Measurements from ENCODE around the gene RPS6KA2.

The RPS6KA2 gene

DNA sequence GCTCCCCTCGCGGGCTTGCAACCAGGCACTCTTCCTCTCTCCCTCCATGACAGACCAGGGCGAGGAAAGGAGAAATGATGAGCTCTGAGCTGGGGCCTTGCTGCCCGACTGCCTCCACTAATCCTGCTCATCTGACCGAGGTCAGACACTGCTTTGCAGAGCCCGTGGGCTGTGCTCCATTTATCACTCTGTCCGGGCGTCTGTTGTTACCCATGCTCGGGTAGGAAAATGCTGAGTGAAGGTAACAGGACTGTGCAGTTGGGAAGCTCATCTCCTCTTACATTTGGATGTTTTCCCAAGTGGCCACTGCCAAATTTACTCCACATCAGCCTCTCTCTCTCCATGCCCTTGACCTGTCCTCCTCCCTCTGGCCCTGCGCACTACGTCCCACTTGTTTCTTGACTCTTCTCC, 14.6 kb downstream of the RPS6KA2 start:
- no peak for DNase-seq

DNA sequence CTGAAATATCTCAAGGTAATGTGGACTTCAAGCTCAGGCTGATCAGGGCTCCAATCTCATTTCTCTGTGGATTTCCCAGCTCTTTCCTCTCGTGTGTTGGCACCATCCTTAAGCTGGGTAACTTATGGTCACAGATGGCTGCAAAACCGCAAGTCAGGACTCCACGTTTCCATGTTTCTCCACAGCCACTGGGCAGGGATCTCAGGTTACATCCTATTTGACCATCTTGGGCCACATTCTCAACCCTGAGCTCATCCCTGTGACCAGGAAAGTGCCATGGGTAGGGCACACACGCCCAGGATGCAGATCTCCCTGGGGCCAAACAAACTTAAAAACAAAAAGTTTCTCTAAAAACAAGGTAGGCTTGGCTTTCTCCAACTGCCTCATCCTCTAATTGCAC, 15.4 kb downstream of the RPS6KA2 start:
- DNase-seq = no peak

DNA sequence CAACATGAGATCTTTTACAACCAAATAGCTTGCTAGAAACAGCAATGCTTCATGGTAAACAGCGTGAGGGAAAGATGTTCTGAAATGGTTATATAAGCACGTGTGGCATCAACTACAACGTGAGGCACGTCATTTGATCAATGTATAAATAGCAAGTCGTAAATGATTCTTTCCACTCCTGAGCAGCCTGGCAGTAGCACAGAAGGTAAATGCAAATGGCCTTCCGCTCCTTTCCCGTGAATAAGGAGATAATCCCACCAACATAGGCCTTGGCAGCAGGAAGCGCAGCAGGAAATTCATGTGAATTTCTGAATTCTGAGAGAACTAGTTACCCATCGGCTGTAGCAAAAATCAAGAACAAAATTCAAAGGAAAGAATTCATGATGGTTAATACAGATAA, 17.0 kb downstream of the RPS6KA2 start:
- no peak for DNase-seq

DNA sequence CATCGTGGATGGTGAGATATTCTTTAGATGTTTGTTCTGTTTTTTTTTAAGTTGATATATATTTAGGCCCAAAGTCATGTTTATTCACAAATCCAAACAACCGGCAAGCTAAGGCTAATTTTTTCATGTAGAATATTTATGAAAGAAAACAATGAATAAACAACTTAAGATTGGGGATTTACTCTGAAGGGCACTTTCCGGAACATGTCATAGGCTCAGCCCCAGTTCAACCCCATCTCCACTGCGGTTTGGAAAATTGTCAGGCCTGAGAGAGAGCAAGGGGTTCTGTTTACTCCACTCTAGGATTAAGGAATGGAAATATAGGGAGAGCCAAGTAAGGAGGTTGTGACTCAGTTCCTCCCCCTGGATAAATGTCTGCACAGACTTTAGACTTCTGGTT, 18.3 kb downstream of the RPS6KA2 start:
- DNase-seq = no peak

DNA sequence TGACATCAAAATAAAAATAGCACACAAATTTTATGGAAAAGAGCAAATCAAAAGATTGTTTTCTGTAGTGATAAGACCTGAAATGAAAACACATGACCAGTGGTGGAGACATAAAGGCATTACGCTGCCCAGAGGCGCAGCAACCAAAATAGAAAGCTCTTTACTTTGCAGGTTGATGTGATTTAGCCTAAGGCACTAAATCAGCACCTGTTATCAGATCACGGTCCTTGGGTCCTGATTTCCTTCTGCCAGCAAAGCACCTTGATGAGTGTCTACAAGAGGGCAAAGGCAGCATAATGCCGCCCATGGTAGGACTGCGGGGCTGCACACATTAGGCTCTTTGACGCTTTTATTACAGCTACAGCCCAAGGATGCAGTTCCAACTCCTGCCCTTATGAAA, 21.3 kb downstream of the RPS6KA2 start:
- DNase-seq = no peak

DNA sequence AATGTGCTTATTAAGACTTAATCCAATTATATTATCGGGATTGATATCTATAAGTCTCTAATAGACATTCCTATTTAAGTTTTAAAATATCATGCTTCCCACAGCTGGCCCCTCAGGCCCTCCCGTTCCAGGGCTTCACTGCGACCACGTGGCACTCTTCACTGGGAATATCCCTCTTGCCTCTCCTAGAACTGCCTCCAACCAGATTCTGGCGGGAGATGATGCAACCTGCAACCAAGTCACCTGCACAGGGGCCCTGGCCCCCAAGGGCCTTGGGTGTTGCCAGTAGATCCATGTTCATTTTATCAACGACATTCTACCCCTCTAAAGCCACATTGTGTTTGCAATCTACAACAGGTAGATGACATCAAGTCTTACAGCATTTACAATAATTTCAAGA, 22.1 kb downstream of the RPS6KA2 start:
- DNase-seq = no peak

DNA sequence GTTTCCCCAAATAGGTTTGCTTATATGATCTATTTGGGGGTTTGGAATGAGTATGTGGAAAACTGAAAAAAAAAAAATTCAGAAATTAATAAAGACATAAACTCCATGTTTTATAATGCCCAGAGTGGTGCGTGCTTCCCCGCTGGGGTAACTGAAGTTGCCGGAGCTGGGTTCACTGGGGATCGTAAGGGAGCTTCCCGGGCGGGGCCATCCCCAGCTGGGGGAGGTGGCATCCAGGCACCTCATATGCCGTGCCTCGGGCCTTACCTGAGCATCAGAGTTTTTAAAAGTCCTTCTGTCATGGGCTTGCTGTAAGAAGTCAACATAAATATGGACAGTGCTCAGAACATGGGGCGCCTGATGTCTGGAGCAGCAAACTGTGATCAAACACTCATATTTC, 22.7 kb downstream of the RPS6KA2 start:
- DNase-seq = no peak

DNA sequence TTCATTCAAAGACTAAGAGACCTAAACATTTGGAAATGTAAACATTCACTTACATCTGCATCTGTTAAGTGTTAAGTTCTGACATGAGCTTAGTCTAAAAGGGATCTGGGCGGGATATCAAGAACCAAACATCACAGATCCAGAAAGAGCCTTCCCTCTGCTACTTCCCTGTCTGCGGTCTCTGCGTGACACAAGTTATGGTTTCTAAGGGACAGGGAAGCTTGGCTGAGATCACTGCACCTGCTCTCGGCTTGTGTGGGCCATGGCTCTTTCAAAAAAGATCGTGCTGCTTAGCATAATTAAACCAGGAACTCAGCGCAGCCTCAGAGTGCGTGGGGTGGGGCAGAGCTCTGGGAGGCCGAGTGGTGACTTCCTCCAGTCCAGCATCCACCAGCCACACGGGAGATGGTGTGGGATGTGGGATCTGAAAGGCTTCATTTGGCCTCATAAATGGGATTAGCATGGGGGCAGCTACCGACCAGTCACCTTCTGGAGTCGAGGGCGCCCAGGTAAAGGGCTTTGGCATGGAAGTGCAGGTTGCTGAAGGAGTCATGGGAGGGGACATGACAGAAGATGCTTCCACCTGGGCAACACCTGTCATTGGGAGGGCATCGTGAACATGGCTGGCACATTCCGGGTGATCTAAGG, 23.9 kb downstream of the RPS6KA2 start:
- no peak for DNase-seq

DNA sequence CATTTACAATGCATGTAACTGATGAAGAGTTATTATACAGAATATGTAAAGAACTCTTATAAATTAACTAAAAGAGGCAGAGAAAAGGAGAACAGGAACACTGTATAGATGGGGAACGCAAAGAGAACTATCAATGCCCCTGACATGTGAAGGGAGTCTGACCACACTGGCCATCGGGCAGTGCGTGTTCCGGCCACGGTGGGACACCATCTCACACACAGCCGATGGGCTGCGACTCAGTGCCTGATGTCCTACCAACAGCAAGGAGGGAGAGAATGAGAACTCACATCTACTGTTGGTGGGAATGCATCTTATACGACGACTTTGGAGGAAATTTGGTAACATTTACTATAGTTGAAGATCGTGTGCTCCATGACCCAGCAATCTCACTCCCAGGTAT, 25.1 kb downstream of the RPS6KA2 start:
- DNase-seq = no peak

DNA sequence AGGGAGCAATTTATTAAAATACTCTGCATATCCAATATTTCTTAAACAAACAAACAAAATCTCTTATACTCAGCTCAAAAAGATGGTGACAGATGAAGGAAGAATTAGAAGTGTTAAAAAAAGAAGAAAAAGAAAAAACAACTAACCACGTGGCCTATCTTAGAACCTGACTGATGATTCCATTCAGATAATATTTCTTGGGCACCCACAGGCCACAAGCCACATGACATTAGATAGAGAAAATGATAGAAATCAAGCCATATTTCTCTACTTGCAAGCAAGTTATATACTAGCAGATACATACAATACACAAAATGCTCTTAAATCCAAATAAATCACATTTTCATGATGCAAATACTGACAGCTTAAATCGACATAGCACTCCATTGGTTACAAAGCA, 26.1 kb downstream of the RPS6KA2 start:
- DNase-seq = no peak

DNA sequence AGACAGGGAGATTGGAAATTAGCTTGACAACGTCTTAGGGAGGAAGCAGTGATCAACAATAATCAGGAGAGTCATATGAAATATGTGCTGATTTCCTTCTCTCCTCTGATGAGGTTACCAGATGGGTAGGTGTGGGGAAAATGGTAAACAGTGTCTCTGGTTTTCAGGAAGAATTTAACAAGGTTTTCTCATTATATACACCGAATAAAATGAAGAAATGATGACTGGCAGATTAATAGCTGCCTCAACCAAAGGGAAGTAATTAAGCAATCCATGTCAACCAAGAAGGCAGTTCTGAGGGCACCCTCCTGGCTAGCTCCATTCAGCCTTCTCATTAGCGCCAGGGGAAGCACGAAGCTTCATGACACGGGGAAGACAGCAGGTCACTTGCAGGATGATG, 27.8 kb downstream of the RPS6KA2 start:
- no peak for DNase-seq

DNA sequence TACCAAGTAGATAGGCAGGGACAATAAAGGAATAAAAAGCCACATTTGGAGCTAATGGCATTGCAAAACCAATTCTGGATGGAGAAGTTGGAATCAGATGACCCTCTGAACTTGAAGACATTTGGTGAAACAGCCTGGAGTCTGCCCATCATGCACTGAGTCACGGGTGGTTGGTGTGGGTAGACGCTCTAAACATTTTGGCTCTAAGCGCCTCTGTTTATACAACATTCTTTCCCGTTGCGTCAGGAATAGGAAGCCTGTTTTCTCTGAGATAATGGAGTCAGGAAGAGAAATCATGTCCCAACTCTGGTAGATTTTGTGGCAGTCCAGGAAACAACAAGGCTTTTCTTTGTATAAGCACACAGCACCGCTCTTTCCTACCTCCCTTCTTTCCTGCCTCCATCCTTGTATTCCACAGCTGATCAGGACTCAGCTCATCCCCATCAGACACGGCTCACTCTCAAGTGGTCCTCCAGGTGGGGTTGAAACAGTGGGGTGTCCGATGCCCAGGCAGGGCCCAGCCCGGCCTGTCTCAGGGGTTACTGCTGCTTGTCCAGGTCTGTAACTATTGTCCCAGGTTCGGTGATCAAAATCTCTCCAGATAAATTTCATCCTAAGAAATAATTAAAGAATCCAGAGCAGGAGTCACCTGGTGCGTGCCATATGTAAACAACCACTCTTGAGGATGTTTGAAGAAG, 28.5 kb downstream of the RPS6KA2 start:
- DNase-seq = no peak

DNA sequence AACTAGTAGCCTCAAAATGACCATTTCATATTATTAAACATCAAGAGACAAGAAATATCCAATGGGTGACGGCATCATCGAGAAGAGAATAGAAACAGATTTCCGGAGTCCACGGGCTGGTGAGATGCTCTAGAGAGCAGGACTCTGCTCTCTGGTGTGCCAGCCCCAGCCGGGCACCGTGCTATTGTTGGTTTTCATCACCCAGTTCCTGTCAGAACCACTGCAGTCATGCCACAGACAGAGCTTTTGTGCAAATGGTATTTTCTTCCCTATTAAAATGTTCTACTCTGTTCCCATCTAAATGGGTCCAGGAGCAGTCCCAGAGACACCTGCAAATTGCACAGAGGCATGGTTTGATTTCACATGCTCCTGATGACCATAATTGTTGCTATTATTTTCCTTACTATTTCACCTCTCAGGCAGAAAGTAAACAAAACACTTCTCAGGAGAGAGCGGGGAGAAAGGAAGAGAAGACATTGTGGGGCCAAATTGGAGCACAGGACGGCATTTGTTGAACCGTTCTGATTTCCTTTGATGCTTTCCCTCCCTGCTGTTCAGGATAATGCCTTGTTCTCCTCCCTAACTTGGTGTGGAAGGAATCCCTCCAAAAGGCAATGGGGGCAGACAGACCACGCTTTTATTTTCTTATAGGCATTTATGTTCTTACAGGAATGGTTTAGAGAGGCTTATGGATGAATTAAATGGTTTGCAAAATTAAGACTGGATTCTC, 29.2 kb downstream of the RPS6KA2 start:
- DNase-seq = no peak

DNA sequence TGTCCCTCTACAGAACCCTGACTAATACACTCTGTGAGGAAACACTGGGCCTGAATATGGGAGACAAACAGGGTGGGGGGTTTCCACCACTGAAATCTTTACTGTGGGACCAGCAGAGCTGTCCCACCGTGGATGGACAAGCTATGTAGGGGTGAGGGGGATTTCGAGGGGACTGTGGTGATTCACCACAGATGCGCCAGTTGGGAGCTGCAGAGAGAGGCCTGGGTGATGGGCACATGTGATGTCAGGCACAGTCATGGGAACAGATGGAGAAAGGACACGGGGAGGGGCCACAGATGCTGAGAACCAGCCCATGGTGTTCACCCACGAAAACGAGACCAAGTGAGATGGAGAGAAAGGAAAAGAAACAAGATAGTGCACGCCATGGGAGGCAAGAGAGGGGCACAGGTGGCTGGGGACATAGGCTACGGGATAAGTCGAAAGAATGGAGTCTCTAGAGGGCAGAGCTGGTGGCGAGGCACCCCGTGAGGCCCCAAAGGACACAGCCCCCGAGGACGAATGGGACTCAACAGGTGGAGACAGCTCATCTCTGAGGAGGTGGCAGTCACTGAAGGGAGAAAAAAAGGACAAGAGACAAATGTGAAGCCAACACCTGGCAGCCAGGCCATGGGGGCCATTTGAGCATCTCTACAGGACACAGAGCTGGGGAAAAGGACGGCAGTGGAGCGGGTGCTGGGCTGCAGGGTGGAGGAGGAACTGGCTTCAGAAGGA, 30.1 kb downstream of the RPS6KA2 start:
- no peak for DNase-seq

DNA sequence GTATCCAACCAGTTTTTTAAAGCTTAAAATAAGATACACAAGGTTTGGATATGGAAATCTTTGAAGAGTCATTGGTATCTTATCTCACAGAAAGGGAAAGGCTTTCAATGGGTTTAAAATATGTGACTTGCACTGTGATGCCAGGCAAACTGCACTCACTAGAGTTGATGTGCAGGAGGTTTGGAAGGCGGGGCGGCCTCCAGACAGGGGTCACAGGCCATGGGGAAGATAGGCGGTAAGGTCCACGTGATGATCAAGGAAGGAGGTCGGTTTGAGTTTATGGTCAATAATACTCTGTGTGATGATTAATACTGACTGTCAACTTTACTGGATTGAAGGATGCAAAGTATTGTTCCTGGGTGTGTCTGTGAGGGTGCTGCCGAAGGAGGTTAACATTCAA, 31.1 kb downstream of the RPS6KA2 start:
- DNase-seq = no peak

DNA sequence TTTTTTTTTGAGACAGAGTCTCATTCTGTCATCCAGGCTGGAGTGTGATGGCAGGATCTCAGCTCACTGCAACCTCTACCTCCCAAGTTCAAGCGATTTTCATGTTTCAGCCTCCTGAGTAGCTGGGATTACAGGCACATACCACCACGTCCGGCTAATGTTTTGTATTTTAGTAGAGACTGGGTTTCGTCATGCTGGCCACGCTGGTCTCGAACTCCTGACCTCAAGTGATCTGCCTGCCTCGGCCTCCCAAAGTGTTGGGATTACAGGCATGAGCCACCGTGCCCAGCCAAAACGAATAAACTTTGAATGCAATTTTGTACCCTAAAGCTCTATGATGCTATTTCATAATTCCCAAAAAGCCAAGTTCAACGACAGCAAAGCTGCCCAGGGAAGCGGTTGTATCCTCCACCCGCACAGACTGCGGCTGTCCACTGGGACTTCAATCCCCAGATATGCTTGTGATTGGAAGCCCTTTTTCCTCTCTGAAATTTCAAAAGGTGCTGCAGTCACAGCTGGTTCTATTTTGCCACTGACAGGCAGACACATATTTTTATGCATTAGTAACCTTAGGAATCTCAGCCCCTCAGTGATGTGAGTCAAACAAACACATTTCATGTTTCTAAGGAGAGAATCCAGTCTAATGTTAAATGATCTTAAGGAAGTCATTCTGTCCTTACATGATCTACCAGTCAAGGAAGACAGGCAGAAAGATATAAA, 31.8 kb downstream of the RPS6KA2 start:
- no peak for DNase-seq

DNA sequence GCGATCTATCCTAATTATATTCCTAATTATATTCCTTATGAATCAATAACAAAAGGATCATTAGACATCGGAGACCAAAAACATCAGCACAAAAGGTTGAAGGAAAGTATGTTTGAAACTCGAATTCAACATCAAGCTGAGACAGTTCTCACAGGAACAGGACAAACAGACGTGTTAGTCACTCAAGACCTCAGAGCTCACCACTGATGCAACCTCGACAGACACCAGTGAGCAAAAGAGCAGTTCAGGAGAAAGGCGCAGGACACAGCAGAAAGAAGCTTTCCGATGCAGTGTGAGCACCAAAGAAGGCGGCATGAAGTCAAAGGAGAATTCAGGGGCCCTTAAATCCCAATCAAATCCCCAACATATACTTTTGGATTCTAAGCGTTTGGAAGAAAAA, 34.2 kb downstream of the RPS6KA2 start:
- DNase-seq = no peak

DNA sequence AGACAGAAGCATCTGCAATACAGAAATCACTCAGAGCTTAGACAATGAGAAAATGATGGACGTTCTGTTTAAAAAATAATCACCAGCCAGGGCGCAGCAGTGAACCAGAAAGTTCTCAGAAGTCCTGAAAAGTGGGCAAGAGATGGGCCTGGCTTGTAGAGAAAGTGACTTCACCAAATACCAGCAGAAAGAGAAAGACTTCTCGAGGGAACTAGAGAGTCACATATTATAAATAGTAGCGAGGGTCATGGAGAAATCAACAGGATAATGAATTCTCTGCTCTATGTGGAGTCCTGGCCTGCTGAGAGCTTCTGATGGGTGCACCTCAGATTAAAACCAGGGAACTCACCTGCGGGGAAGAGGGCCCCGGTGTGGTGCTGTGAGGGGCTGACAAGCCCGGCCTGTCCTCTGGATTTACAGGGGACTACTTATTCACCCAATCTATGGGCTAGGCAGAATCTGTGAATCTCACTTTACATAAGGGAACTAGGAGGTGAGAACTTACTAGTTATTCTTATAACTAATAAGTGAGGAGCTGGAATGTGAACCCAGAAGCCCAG, 35.0 kb downstream of the RPS6KA2 start:
- no peak for DNase-seq

DNA sequence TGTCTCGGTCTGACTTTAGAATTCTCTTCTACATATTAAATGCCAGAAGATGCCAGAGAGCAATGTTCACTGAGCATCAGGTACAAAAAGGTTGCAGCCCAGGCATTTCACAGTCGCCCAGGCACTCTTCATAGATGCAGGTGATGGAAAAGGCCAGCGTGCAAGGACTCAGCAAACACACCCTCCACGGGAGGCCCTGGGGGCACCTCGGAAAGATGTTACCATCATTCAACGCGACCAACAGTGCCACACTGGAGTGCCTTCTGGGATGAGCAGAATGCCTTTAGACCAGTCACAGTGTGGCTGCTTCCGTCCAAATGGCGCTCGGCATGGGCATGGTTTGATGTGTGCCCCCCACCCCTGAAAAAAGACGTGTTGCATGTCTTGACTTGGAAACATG, 36.0 kb downstream of the RPS6KA2 start:
- DNase-seq = no peak

DNA sequence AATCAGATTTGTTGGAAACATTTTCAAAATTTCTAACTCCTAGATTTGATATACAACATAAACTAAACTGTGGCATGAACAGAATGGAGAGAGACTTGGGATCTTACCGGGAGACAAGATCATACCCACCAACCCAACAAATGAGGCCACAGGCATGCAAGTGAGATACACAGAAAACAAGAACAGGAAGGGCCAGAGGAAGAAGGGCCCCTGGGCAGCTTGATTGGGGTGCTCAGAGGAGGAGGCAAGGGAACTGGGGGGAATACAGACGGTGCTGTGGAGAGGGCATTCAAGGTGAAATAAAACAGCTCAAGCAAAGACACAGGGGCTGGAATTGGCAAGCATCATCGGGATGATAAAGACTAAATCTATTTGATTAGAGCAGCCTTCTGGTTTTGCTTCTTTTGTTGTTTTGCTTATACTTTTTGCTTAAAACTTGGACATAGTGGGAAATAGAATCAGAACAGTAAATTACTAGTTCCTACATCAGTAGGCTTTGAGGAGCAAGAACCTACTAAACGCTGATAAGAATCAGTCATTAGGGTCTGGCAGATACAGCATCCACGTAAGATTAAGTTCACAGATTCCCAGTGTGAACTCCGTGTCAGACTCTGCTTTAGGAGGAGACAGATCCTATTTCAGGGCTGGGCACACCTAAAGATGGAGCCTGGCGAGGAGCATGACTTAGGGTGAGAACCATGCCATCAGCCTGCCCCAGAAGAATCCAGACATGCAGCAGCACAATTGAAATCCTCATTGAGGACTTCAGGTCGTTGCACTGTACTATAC, 37.1 kb downstream of the RPS6KA2 start:
- no peak for DNase-seq

DNA sequence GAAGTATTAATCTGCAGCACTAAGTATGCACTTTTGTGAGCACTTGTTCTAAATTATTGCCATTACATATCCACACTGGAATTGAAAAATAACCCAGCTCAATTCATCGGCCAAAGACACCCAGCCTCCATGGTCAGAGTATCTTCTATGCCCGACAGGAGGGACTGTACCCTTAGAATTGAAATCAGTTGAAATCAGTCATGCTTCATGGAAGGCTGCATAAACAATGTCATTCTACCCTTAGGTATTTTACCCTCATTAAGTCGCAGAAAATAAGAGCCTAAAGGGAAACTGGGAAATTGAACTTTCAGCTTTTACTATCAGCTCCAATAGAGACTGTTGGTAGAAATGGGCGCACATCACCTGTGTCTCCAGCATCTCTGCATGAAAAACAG, 37.7 kb downstream of the RPS6KA2 start:
- DNase-seq = no peak
